ENCODE results near the gene F12. TPM values are rescaled to one million over a fixed set of nuclear protein-coding genes. Genes with fewer than 3 reads are reported as not detected.

Gene F12
- total and polyA plus RNA-seq, 2 donors (not counting 3 experiments of a cell fraction or from before 2014, with no cell fraction given): 1.00 to 1.4 TPM

DNA sequence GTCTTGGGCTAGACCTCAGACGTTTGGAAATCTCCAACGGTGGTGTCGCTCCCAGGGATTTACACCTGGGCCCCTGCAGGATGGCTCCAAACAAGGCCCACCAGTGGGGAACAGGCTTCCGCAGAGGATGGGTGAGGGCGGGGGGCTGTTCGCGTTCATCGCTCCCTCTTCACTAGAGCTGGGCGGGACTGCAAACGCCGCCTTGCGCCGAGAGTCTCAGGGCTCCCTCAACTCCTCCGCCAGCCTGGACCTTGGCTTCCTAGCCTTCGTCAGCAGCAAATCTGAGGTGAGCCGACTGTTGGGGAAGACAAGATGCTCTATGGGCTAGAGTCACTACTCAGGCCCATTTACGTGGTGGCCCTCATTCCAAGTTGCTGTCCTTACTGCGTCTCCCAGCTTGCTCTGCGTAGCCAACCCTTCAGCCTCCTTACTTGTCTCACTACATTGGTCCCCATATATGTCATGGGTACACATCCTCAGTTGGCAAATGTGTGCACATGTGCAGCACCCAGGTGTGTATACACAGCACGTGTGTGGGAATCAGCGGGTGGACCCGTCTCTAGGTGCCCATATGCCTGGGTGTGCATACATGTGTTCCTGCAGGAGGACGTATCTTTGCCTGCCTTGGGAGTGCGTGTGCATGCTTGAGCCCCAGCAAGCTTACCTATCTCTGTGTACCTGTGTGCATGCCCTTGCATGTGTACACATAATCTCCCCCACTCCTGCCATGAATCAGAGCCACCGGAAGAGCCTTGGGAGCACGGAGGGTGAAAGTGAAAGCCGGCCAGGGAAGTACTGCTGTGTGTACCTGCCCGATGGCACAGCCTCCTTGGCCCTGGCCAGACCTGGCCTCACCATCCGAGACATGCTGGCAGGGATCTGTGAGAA lies 41.1 kb downstream of the F12 start:
- H3K36me3 ChIP-seq (ENCODE audit: control insufficient read depth in 2 of 2, extremely low read depth in 1 of 2, insufficient read depth in 2 of 2, low read length in 2 of 2): no peaks in the 10 kb centered on the region
- no peaks in the 10 kb centered on the region for H3K79me2 ChIP-seq (ENCODE audit: control insufficient read depth, insufficient read depth, low read length)
- no peak overlapping the region for H3K27ac ChIP-seq (ENCODE audit: insufficient read depth, low read depth, low read length)
- ChIA-PET POLR2A (interaction anchor here (0.7 kb wide), 1 partner anchor 47 kb away, joined by 5 read pairs; no protein-coding TSS in a partner anchor), CTCF (interaction anchor here (0.6 to 5.8 kb wide), 12 partner anchors 10 to 297 kb away, joined by 3 to 64 read pairs (median 16); partner anchors contain the start of genes LMAN2 and RGS14)
- no peak overlapping the region for H2AFZ ChIP-seq (ENCODE audit: low read depth, low read length)
- dilution Hi-C loops (cut with MboI; ENCODE audit: extremely low pct_ligation_motif_present, low sequenced_read_pairs) (no loop called here), intact Hi-C loops (cut with micrococcal nuclease) (loop anchor here (5.0 kb wide), 1 partner anchor 56 kb away; the partner anchor contains the start of gene MXD3)
- TF ChIP-seq, protein P1, sequence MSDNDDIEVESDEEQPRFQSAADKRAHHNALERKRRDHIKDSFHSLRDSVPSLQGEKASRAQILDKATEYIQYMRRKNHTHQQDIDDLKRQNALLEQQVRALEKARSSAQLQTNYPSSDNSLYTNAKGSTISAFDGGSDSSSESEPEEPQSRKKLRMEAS (IDR thresholded peaks at IDR 0.05; ENCODE audit: insufficient read depth, insufficient read length): no peak
- no peak for TF ChIP-seq MYC (IDR thresholded peaks at IDR 0.05; ENCODE audit: low read depth, low read length)
- no peak for TF ChIP-seq EZH2 (IDR thresholded peaks at IDR 0.05; ENCODE audit: borderline replicate concordance, low read depth, low read length, severe bottlenecking)
- no peak for TF ChIP-seq POLR2A (IDR thresholded peaks at IDR 0.05; ENCODE audit: low read depth, low read length)
- TF ChIP-seq GATA2 (IDR thresholded peaks at IDR 0.05; ENCODE audit: insufficient read depth, insufficient read length, low read depth, low read length): no peak
- TF ChIP-seq POLR2AphosphoS5 (IDR thresholded peaks at IDR 0.05; ENCODE audit: insufficient read depth, low read depth, low read length): no peak
- H3K27me3 ChIP-seq (ENCODE audit: control insufficient read depth in 2 of 2, insufficient read depth in 2 of 2, low read length in 2 of 2): no peaks in the 10 kb centered on the region
- H4K20me1 ChIP-seq (replicated peaks; ENCODE audit: control insufficient read depth, extremely low read depth, insufficient read depth, low read length): no peaks in the 10 kb centered on the region
- no peak overlapping the region for H3K9ac ChIP-seq (replicated peaks; ENCODE audit: extremely low read depth, insufficient read depth, low read length)
- FAIRE-seq (no peak), DNase-seq (ENCODE audit: low read depth, low spot score) (no peak)
- H3K4me1 ChIP-seq (ENCODE audit: control insufficient read depth, extremely low read depth, insufficient read depth, low read length): peaks cover 30% of the 10 kb centered on the region
- no peaks in the 10 kb centered on the region for H3K9me3 ChIP-seq (replicated peaks; ENCODE audit: control insufficient read depth, insufficient read depth, low read length)
- H3K4me3 ChIP-seq (replicated peaks in 1 of 3; ENCODE audit: insufficient read depth in 1 of 3, low read depth in 1 of 3, low read length in 3 of 3): no peak overlapping the region
- BruUV-seq (replicated peaks): no TSS peak
- H3K4me2 ChIP-seq (ENCODE audit: insufficient read depth, low read length): no peak overlapping the region
- no peaks in the 10 kb centered on the region for H3K9me1 ChIP-seq (replicated peaks; ENCODE audit: control insufficient read depth, extremely low read depth, insufficient read depth, low read length)
